HepG2 (cell line): ENCODE measurements around the gene C20orf144. TPM values are rescaled to one million over a fixed set of nuclear protein-coding genes. Genes with fewer than 3 reads are reported as not detected.

Source experiments
- CHD4 ChIP-seq: fragments of 200-600 bp; sonication (generic); IDR thresholded peaks from 2 replicates; pipeline ENCODE4 v1.7.0; 2017; ENCODE audit warnings: mild to moderate bottlenecking, low read length, borderline replicate concordance
- HNRNPUL1 ChIP-seq: fragments of 200-400 bp; formaldehyde crosslinking; IDR thresholded peaks from 2 replicates; pipeline ENCODE4 v1.6.1; 2017; ENCODE audit warnings: low read depth, mild to moderate bottlenecking, low read length, moderate library complexity
- ISX ChIP-seq: sonication (generic); formaldehyde crosslinking; conservative IDR thresholded peaks from 2 replicates; pipeline ENCODE4 v1.5.0; 2020; ENCODE audit warnings: missing genetic modification reagents
- MIER3 ChIP-seq: IDR thresholded peaks from 2 replicates; pipeline ENCODE4 v1.6.1; 2016; ENCODE audit warnings: missing compliant biosample characterization, borderline replicate concordance
- PCBP2 ChIP-seq: fragments of 200-400 bp; formaldehyde crosslinking; optimal IDR thresholded peaks from 2 replicates; pipeline ENCODE3; 2018; ENCODE audit warnings: low read length, low read depth; ENCODE audit not compliant: poor library complexity, severe bottlenecking
- ZKSCAN8 ChIP-seq: IDR thresholded peaks from 2 replicates; pipeline ENCODE4 v1.6.1; 2016; ENCODE audit warnings: borderline replicate concordance, missing genetic modification reagents, missing compliant biosample characterization
- ZNF430 ChIP-seq: sonication (generic); formaldehyde crosslinking; IDR thresholded peaks from 2 replicates; pipeline ENCODE4 v1.9.0; 2021; ENCODE audit warnings: mild to moderate bottlenecking, missing genetic modification reagents
- ZNF841 ChIP-seq: sonication (generic); formaldehyde crosslinking; IDR thresholded peaks from 2 replicates; pipeline ENCODE4 v1.8.1; 2023; ENCODE audit warnings: missing genetic modification reagents, borderline replicate concordance
- polyA plus RNA-seq, 8 experiments: library from polyadenylated mRNA; depleted of rRNA in 3 of 8; stranded (reverse) in 7 of 8; unstranded in 1 of 8; fragments of >200 nt; fragmentation: Illumina TruSeq in 4 of 8; extraction: Trizol in 4 of 8; gene quantifications; 2 replicates each; pipeline versions ENCODE4 v1.2.1 to v1.2.3, GENCODE V29; 2011 to 2016; ENCODE audit warnings: low read depth in 4 of 8, missing spikeins in 1 of 8, mixed read lengths in 1 of 8; ENCODE audit not compliant: insufficient read depth in 1 of 8
- total RNA-seq, 5 experiments: library from RNA; depleted of rRNA; stranded (reverse); fragments of >200 nt; fragmentation: Illumina TruSeq; extraction: Trizol; gene quantifications; 2 replicates each; pipeline ENCODE4 v1.2.3, GENCODE V29; 2016; ENCODE audit warnings: low read depth in 1 of 5
- TF ChIP-seq, protein P1 (sequence below): IDR thresholded peaks from 2 replicates; pipeline ENCODE4 v1.6.1; 2016; ENCODE audit warnings: missing genetic modification reagents, missing compliant biosample characterization
- TF ChIP-seq, protein P2 (sequence below): sonication (generic); formaldehyde crosslinking; IDR thresholded peaks from 2 replicates; pipeline ENCODE4 v1.4.0; 2020; ENCODE audit warnings: mild to moderate bottlenecking, missing genetic modification reagents, borderline replicate concordance
- TF ChIP-seq, protein P3 (sequence below): sonication (generic); formaldehyde crosslinking; IDR thresholded peaks from 2 replicates; pipeline ENCODE4 v1.4.0; 2020; ENCODE audit warnings: missing genetic modification reagents, borderline replicate concordance
- TF ChIP-seq, protein P4 (sequence below): sonication (generic); formaldehyde crosslinking; IDR thresholded peaks from 2 replicates; pipeline ENCODE4 v1.4.0; 2020; ENCODE audit warnings: missing genetic modification reagents
- TF ChIP-seq, protein P5 (sequence below): fragments of 450-650 bp; IDR thresholded peaks from 2 replicates; pipeline ENCODE4 v1.6.1; 2017; ENCODE audit warnings: mild to moderate bottlenecking

C20orf144 gene
- total and polyA plus RNA-seq, 2 of the 13 experiments (the other 11 are each of a cell fraction or from before 2014, with no cell fraction given): 0.09 to 0.16 TPM

DNA sequence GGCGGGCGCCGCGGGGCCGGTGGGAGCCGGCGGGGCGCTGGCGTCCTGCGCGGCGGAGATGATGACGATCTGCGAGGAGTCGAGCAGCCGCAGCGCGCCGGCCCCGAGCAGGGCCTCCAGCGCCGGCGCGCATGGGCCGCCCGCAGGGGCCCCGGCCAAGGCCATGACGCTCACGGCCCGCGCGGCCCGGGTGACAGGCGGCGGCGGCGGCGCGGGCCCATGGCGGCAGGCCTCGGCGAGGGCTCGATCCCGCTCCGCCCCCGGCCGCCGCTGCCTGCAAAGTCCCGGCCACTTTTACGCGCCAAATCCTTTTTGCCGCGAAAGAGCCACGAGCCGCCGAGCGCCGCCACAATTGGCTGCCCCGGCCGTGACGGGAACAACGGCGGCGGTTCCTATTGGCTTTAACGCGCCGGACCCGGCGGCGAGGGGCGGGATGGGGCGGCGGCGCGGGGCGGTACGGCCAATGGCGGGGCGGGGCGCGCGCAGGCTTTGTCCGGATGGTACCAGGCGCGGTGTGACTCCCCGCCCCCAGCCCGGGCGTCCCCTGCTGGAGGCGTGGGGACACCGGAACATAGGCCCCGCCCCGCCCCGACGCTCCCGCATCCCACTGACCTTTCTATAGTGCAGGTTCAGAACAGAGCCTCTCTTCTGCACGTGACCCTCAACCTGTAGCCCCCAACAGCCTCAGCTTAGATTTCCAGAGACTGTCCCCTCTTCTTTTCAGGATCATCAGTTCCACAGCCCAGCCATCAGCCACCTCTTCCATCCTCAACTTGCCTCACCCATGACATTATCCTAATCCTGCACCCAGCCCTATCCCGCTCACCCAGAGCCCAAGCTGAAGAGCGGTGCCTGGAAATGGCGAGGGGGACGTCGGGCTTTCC lies 24.2 kb downstream of the C20orf144 start, which contains the start of gene E2F1 (continued):
- TF ChIP-seq, protein P1, sequence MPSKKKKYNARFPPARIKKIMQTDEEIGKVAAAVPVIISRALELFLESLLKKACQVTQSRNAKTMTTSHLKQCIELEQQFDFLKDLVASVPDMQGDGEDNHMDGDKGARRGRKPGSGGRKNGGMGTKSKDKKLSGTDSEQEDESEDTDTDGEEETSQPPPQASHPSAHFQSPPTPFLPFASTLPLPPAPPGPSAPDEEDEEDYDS: peak; percentile 89
- TF ChIP-seq MIER3 (peak; percentile 23; the same call in 1 of the 2 replicates), ISX (CRISPR knock-in tag) (peak; percentile 92), CHD4 (no peak), ZKSCAN8 (CRISPR knock-in tag) (peak; percentile 51; the same call in 1 of the 2 replicates), PCBP2 (no peak), ZNF430 (CRISPR knock-in tag) (peak; percentile 91; the same call in 1 of the 2 replicates), HNRNPUL1 (no peak), ZNF841 (CRISPR knock-in tag) (peak; percentile 67; the same call in 1 of the 2 replicates)
- TF ChIP-seq, protein P2, sequence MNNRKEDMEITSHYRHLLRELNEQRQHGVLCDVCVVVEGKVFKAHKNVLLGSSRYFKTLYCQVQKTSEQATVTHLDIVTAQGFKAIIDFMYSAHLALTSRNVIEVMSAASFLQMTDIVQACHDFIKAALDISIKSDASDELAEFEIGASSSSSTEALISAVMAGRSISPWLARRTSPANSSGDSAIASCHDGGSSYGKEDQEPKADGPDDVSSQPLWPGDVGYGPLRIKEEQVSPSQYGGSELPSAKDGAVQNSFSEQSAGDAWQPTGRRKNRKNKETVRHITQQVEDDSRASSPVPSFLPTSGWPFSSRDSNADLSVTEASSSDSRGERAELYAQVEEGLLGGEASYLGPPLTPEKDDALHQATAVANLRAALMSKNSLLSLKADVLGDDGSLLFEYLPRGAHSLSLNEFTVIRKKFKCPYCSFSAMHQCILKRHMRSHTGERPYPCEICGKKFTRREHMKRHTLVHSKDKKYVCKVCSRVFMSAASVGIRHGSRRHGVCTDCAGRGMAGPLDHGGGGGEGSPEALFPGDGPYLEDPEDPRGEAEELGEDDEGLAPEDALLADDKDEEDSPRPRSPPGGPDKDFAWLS (CRISPR knock-in tag): 0 out of 2 replicates have a peak, but pooled peaks have one; percentile 60
- TF ChIP-seq, protein P3, sequence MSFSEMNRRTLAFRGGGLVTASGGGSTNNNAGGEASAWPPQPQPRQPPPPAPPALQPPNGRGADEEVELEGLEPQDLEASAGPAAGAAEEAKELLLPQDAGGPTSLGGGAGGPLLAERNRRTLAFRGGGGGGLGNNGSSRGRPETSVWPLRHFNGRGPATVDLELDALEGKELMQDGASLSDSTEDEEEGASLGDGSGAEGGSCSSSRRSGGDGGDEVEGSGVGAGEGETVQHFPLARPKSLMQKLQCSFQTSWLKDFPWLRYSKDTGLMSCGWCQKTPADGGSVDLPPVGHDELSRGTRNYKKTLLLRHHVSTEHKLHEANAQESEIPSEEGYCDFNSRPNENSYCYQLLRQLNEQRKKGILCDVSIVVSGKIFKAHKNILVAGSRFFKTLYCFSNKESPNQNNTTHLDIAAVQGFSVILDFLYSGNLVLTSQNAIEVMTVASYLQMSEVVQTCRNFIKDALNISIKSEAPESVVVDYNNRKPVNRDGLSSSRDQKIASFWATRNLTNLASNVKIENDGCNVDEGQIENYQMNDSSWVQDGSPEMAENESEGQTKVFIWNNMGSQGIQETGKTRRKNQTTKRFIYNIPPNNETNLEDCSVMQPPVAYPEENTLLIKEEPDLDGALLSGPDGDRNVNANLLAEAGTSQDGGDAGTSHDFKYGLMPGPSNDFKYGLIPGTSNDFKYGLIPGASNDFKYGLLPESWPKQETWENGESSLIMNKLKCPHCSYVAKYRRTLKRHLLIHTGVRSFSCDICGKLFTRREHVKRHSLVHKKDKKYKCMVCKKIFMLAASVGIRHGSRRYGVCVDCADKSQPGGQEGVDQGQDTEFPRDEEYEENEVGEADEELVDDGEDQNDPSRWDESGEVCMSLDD (CRISPR knock-in tag): no peak
- TF ChIP-seq, protein P4, sequence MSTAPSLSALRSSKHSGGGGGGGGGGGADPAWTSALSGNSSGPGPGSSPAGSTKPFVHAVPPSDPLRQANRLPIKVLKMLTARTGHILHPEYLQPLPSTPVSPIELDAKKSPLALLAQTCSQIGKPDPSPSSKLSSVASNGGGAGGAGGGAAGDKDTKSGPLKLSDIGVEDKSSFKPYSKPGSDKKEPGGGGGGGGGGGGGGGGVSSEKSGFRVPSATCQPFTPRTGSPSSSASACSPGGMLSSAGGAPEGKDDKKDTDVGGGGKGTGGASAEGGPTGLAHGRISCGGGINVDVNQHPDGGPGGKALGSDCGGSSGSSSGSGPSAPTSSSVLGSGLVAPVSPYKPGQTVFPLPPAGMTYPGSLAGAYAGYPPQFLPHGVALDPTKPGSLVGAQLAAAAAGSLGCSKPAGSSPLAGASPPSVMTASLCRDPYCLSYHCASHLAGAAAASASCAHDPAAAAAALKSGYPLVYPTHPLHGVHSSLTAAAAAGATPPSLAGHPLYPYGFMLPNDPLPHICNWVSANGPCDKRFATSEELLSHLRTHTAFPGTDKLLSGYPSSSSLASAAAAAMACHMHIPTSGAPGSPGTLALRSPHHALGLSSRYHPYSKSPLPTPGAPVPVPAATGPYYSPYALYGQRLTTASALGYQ (CRISPR knock-in tag): no peak
- TF ChIP-seq, protein P5, sequence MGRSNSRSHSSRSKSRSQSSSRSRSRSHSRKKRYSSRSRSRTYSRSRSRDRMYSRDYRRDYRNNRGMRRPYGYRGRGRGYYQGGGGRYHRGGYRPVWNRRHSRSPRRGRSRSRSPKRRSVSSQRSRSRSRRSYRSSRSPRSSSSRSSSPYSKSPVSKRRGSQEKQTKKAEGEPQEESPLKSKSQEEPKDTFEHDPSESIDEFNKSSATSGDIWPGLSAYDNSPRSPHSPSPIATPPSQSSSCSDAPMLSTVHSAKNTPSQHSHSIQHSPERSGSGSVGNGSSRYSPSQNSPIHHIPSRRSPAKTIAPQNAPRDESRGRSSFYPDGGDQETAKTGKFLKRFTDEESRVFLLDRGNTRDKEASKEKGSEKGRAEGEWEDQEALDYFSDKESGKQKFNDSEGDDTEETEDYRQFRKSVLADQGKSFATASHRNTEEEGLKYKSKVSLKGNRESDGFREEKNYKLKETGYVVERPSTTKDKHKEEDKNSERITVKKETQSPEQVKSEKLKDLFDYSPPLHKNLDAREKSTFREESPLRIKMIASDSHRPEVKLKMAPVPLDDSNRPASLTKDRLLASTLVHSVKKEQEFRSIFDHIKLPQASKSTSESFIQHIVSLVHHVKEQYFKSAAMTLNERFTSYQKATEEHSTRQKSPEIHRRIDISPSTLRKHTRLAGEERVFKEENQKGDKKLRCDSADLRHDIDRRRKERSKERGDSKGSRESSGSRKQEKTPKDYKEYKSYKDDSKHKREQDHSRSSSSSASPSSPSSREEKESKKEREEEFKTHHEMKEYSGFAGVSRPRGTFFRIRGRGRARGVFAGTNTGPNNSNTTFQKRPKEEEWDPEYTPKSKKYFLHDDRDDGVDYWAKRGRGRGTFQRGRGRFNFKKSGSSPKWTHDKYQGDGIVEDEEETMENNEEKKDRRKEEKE: no peak
